ENCODE data around the gene ZNF655. TPM values are rescaled to one million over a fixed set of nuclear protein-coding genes. Genes with fewer than 3 reads are reported as not detected.

The ZNF655 gene
- total and polyA plus RNA-seq, 2 experiments from 2014 or later, result 20.6 to 55.8 TPM

DNA sequence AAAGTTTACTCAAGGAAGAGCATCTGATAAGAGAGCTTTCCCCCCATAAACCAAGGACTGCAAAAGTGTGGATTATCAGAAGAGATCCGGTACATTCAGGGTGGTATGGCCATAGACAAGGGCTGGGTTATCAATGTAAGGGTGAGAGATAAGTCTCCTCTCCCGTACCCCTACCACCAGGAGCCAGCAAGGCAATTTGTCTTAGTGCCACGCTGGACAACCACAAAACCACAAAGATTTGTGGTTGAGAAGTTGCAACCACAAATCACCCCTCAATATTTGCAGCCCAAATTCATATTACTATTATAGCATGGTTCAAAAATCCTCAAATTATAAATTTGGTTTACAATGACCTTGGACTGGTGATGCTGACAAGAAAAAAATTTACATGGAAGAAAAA, 56.1 kb downstream of the ZNF655 start (continued):
- TF ChIP-seq POLR2AphosphoS5 (IDR thresholded peaks at IDR 0.05; ENCODE audit: low read depth) (no peak), EZH2 (IDR thresholded peaks at IDR 0.05; ENCODE audit: low read depth, unreplicated experiment) (no peak), JUNB (IDR thresholded peaks at IDR 0.05; ENCODE audit: unreplicated experiment) (no peak)

DNA sequence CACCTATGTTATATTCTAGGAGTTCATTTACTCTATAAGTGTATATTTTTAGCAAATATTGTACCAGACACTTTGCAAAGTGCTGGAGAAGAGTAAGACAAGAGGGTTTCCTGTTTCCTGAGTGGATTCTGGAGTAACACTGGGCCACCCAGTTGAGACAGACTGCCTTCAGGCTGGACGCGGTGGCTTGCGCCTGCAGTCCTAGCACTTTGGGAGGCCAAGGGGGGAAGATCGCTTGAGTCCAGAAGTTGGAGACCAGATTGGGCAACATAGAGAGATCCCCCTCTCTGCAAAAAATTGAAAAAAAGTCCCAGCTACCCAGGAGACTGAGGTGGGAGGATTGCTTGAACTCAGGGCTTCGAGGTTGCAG, 57.5 kb downstream of the ZNF655 start:
- ATAC-seq, result no peak
- no peaks in the 10 kb centered on the region; the same call in 1 of the 2 replicates for H4K20me1 ChIP-seq (replicated peaks; ENCODE audit: insufficient read depth)
- Mint-ChIP-seq H3K27me3 (ENCODE audit: insufficient read depth, low read depth, poor library complexity) (peaks cover 14% of the 10 kb centered on the region), H3K36me3 (ENCODE audit: low read depth) (peaks cover 30% of the 10 kb centered on the region), H3K27ac (peak overlapping the region; percentile 98; the same call in 1 of the 2 replicates), H3K4me1 (peaks cover 9% of the 10 kb centered on the region), H3K4me3 (peak overlapping the region; percentile 93), H3K9me3 (no peaks in the 10 kb centered on the region; the same call in 2 of the 3 replicates)
- peaks cover 5% of the 10 kb centered on the region; the same call in 1 of the 2 replicates for H3K4me1 ChIP-seq (ENCODE audit: insufficient read depth)
- peak overlapping the region; percentile 84 for H3K4me2 ChIP-seq
- H3K36me3 ChIP-seq (ENCODE audit: insufficient read depth), result peaks cover 12% of the 10 kb centered on the region
- peaks cover 20% of the 10 kb centered on the region for H3K79me2 ChIP-seq (replicated peaks; ENCODE audit: insufficient read depth)
- H3K9me2 ChIP-seq (ENCODE audit: insufficient read depth), result no peaks in the 10 kb centered on the region
- peak overlapping the region; percentile 94 for H3K4me3 ChIP-seq
- peak overlapping the region; percentile 97 for H2AFZ ChIP-seq
- H3K27me3 ChIP-seq (ENCODE audit: insufficient read depth), result no peaks in the 10 kb centered on the region
- TF ChIP-seq NANOG (IDR thresholded peaks at IDR 0.05; ENCODE audit: borderline replicate concordance) (no peak), POLR2AphosphoS5 (IDR thresholded peaks at IDR 0.05; ENCODE audit: low read depth) (no peak), EZH2 (IDR thresholded peaks at IDR 0.05; ENCODE audit: low read depth, unreplicated experiment) (no peak), ZNF331 (CRISPR knock-in tag; IDR thresholded peaks at IDR 0.05; ENCODE audit: low read depth) (no peak), JUNB (IDR thresholded peaks at IDR 0.05; ENCODE audit: unreplicated experiment) (no peak), CREB1 (CRISPR knock-in tag; IDR thresholded peaks at IDR 0.05; ENCODE audit: low read depth) (no peak), STAT1 (IDR thresholded peaks at IDR 0.05; ENCODE audit: unreplicated experiment) (no peak), EZH2phosphoT487 (IDR thresholded peaks at IDR 0.05; ENCODE audit: unreplicated experiment) (no peak), ZNF114 (CRISPR knock-in tag; IDR thresholded peaks at IDR 0.05) (no peak)
- TF ChIP-seq, protein P1, sequence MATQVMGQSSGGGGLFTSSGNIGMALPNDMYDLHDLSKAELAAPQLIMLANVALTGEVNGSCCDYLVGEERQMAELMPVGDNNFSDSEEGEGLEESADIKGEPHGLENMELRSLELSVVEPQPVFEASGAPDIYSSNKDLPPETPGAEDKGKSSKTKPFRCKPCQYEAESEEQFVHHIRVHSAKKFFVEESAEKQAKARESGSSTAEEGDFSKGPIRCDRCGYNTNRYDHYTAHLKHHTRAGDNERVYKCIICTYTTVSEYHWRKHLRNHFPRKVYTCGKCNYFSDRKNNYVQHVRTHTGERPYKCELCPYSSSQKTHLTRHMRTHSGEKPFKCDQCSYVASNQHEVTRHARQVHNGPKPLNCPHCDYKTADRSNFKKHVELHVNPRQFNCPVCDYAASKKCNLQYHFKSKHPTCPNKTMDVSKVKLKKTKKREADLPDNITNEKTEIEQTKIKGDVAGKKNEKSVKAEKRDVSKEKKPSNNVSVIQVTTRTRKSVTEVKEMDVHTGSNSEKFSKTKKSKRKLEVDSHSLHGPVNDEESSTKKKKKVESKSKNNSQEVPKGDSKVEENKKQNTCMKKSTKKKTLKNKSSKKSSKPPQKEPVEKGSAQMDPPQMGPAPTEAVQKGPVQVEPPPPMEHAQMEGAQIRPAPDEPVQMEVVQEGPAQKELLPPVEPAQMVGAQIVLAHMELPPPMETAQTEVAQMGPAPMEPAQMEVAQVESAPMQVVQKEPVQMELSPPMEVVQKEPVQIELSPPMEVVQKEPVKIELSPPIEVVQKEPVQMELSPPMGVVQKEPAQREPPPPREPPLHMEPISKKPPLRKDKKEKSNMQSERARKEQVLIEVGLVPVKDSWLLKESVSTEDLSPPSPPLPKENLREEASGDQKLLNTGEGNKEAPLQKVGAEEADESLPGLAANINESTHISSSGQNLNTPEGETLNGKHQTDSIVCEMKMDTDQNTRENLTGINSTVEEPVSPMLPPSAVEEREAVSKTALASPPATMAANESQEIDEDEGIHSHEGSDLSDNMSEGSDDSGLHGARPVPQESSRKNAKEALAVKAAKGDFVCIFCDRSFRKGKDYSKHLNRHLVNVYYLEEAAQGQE (IDR thresholded peaks at IDR 0.05; ENCODE audit: unreplicated experiment), result no peak
- TF ChIP-seq, protein P2, sequence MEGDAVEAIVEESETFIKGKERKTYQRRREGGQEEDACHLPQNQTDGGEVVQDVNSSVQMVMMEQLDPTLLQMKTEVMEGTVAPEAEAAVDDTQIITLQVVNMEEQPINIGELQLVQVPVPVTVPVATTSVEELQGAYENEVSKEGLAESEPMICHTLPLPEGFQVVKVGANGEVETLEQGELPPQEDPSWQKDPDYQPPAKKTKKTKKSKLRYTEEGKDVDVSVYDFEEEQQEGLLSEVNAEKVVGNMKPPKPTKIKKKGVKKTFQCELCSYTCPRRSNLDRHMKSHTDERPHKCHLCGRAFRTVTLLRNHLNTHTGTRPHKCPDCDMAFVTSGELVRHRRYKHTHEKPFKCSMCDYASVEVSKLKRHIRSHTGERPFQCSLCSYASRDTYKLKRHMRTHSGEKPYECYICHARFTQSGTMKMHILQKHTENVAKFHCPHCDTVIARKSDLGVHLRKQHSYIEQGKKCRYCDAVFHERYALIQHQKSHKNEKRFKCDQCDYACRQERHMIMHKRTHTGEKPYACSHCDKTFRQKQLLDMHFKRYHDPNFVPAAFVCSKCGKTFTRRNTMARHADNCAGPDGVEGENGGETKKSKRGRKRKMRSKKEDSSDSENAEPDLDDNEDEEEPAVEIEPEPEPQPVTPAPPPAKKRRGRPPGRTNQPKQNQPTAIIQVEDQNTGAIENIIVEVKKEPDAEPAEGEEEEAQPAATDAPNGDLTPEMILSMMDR (conservative IDR thresholded peaks at IDR 0.05; ENCODE audit: low read depth in 2 of 2), result no peak
- TF ChIP-seq, protein P3, sequence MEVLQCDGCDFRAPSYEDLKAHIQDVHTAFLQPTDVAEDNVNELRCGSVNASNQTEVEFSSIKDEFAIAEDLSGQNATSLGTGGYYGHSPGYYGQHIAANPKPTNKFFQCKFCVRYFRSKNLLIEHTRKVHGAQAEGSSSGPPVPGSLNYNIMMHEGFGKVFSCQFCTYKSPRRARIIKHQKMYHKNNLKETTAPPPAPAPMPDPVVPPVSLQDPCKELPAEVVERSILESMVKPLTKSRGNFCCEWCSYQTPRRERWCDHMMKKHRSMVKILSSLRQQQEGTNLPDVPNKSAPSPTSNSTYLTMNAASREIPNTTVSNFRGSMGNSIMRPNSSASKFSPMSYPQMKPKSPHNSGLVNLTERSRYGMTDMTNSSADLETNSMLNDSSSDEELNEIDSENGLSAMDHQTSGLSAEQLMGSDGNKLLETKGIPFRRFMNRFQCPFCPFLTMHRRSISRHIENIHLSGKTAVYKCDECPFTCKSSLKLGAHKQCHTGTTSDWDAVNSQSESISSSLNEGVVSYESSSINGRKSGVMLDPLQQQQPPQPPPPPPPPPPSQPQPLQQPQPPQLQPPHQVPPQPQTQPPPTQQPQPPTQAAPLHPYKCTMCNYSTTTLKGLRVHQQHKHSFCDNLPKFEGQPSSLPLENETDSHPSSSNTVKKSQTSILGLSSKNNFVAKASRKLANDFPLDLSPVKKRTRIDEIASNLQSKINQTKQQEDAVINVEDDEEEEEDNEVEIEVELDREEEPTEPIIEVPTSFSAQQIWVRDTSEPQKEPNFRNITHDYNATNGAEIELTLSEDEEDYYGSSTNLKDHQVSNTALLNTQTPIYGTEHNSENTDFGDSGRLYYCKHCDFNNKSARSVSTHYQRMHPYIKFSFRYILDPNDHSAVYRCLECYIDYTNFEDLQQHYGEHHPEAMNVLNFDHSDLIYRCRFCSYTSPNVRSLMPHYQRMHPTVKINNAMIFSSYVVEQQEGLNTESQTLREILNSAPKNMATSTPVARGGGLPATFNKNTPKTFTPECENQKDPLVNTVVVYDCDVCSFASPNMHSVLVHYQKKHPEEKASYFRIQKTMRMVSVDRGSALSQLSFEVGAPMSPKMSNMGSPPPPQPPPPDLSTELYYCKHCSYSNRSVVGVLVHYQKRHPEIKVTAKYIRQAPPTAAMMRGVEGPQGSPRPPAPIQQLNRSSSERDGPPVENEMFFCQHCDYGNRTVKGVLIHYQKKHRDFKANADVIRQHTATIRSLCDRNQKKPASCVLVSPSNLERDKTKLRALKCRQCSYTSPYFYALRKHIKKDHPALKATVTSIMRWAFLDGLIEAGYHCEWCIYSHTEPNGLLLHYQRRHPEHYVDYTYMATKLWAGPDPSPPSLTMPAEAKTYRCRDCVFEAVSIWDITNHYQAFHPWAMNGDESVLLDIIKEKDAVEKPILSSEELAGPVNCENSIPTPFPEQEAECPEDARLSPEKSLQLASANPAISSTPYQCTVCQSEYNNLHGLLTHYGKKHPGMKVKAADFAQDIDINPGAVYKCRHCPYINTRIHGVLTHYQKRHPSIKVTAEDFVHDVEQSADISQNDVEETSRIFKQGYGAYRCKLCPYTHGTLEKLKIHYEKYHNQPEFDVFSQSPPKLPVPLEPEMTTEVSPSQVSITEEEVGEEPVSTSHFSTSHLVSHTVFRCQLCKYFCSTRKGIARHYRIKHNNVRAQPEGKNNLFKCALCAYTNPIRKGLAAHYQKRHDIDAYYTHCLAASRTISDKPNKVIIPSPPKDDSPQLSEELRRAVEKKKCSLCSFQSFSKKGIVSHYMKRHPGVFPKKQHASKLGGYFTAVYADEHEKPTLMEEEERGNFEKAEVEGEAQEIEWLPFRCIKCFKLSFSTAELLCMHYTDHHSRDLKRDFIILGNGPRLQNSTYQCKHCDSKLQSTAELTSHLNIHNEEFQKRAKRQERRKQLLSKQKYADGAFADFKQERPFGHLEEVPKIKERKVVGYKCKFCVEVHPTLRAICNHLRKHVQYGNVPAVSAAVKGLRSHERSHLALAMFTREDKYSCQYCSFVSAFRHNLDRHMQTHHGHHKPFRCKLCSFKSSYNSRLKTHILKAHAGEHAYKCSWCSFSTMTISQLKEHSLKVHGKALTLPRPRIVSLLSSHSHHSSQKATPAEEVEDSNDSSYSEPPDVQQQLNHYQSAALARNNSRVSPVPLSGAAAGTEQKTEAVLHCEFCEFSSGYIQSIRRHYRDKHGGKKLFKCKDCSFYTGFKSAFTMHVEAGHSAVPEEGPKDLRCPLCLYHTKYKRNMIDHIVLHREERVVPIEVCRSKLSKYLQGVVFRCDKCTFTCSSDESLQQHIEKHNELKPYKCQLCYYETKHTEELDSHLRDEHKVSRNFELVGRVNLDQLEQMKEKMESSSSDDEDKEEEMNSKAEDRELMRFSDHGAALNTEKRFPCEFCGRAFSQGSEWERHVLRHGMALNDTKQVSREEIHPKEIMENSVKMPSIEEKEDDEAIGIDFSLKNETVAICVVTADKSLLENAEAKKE (CRISPR knock-in tag; IDR thresholded peaks at IDR 0.05), result no peak
- TF ChIP-seq, protein P4, sequence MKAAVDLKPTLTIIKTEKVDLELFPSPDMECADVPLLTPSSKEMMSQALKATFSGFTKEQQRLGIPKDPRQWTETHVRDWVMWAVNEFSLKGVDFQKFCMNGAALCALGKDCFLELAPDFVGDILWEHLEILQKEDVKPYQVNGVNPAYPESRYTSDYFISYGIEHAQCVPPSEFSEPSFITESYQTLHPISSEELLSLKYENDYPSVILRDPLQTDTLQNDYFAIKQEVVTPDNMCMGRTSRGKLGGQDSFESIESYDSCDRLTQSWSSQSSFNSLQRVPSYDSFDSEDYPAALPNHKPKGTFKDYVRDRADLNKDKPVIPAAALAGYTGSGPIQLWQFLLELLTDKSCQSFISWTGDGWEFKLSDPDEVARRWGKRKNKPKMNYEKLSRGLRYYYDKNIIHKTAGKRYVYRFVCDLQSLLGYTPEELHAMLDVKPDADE (IDR thresholded peaks at IDR 0.05), result no peak
- H3F3A ChIP-seq (replicated peaks; ENCODE audit: low read depth), result no peaks in the 10 kb centered on the region
- no peak for DNase-seq (ENCODE audit: low spot score)
- H3K27ac ChIP-seq (ENCODE audit: low read depth), result 0 out of 2 replicates have a peak overlapping the region, but pooled peaks have one; percentile 68

Data from GM23338 (cell line).